Activated CD4-positive, alpha-beta T cell treated with anti-CD3 and anti-CD28 coated beads, Interleukin-2, amount 10 ng/mL, durations not matched to agents 7 days and 5 days (primary cell): ENCODE results near the gene HMGCL. TPM values are rescaled to one million over a fixed set of nuclear protein-coding genes. Genes with fewer than 3 reads are reported as not detected.
"Not testable (repeated sequence)": the region's sequence is repeated elsewhere in the genome, so short reads cannot be mapped to it uniquely, and the experiment has no call there.

Experiments
- CTCF ChIA-PET: fragments of 350-600 bp; sonication (Branson Sonifier 250); formaldehyde crosslinking; loops from one replicate; lab custom pipeline; 2021; ENCODE audit warnings: antibody characterized with exemption; lab: Charles Lee
- POLR2A ChIA-PET: fragments of 350-600 bp; sonication (Branson Sonifier 250); formaldehyde crosslinking; loops from one replicate; lab custom pipeline; 2021; ENCODE audit warnings: antibody characterized with exemption; lab: Charles Lee
- DNase-seq: peaks from one replicate; pipeline ENCODE4 v3.0.0-alpha.2; 2020
- H3K27ac Mint-ChIP-seq: one replicate; pipeline ENCODE4 v1.8.0; 2021; ENCODE audit warnings: mild to moderate bottlenecking, moderate library complexity, mixed read lengths
- H3K27me3 Mint-ChIP-seq: one replicate; pipeline ENCODE4 v1.8.0; 2021; ENCODE audit warnings: mixed read lengths
- H3K36me3 Mint-ChIP-seq: one replicate; pipeline ENCODE4 v1.8.0; 2021; ENCODE audit warnings: low read depth, mixed read lengths
- H3K4me1 Mint-ChIP-seq: one replicate; pipeline ENCODE4 v1.8.0; 2021; ENCODE audit warnings: mixed read lengths
- H3K4me3 Mint-ChIP-seq: one replicate; pipeline ENCODE4 v1.8.0; 2021; ENCODE audit warnings: mild to moderate bottlenecking, moderate library complexity, mixed read lengths
- H3K9me3 Mint-ChIP-seq: one replicate; pipeline ENCODE4 v1.8.0; 2021; ENCODE audit warnings: mixed read lengths
- total RNA-seq, 2 experiments: library from RNA; stranded (reverse); gene quantifications; one replicate each; pipeline ENCODE4 v1.2.3, GENCODE V29; 2021

HMGCL gene
- total RNA-seq, 2 experiments from 2014 or later = 22.1 to 25.2 TPM

GRCh38 chr1:23795676-23796465, 29.4 kb downstream of the HMGCL start:
- no peak for DNase-seq
- ChIA-PET POLR2A (interaction anchor here (0.6 kb wide), 1 partner anchor 61 kb away, joined by 4 read pairs; no protein-coding TSS in a partner anchor), CTCF (interaction anchor here (1.8 kb wide), 1 partner anchor 12 kb away, joined by 3 read pairs; no protein-coding TSS in a partner anchor)
- no peak overlapping the region for H3K4me3 Mint-ChIP-seq
- H3K36me3 Mint-ChIP-seq = peaks cover 17% of the 10 kb centered on the region
- H3K9me3 Mint-ChIP-seq = no peaks in the 10 kb centered on the region
- no peaks in the 10 kb centered on the region for H3K27me3 Mint-ChIP-seq
- H3K4me1 Mint-ChIP-seq = peaks cover 27% of the 10 kb centered on the region
- peak overlapping the region; percentile 31 for H3K27ac Mint-ChIP-seq

GRCh38 chr1:23794732-23795182, 30.5 kb downstream of the HMGCL start:
- H3K4me3 Mint-ChIP-seq, H3K27me3 Mint-ChIP-seq, DNase-seq, H3K27ac Mint-ChIP-seq, POLR2A ChIA-PET, H3K9me3 Mint-ChIP-seq: not testable (repeated sequence)
- peaks cover 34% of the 10 kb centered on the region for H3K4me1 Mint-ChIP-seq
- CTCF ChIA-PET = interaction anchor here (1.2 to 1.8 kb wide), 3 partner anchors 11 to 29 kb away, joined by 3 to 4 read pairs (median 3); partner anchors contain the start of gene PITHD1
- peaks cover 18% of the 10 kb centered on the region for H3K36me3 Mint-ChIP-seq

- POLR2A ChIA-PET = no interaction called here
- DNase-seq = no peak
- CTCF ChIA-PET = interaction anchor here (1.0 to 1.8 kb wide), 4 partner anchors 11 to 30 kb away, joined by 3 to 4 read pairs (median 3); partner anchors contain the start of gene PITHD1
- Mint-ChIP-seq H3K36me3 (peaks cover 20% of the 10 kb centered on the region), H3K27ac (no peak overlapping the region), H3K27me3 (no peaks in the 10 kb centered on the region), H3K9me3 (no peaks in the 10 kb centered on the region), H3K4me1 (peaks cover 30% of the 10 kb centered on the region), H3K4me3 (no peak overlapping the region)
Measured at GRCh38 chr1:23793861-23794731, 31.1 kb downstream of the HMGCL start.

GRCh38 chr1:23793018-23793781, 32.0 kb downstream of the HMGCL start:
- CTCF ChIA-PET = interaction anchor here (1.0 to 1.2 kb wide), 2 partner anchors 15 to 17 kb away, joined by 3 read pairs; partner anchors contain the start of gene PITHD1
- POLR2A ChIA-PET = no interaction called here
- peak; percentile 43 for DNase-seq
- H3K4me1 Mint-ChIP-seq = peaks cover 29% of the 10 kb centered on the region
- no peak overlapping the region for H3K27ac Mint-ChIP-seq
- no peaks in the 10 kb centered on the region for H3K9me3 Mint-ChIP-seq
- peak overlapping the region; percentile 44 for H3K4me3 Mint-ChIP-seq
- no peaks in the 10 kb centered on the region for H3K27me3 Mint-ChIP-seq
- H3K36me3 Mint-ChIP-seq = peaks cover 26% of the 10 kb centered on the region

GRCh38 chr1:23792151-23792945, 32.9 kb downstream of the HMGCL start:
- Mint-ChIP-seq H3K27ac (peak overlapping the region; percentile 98), H3K4me1 (peaks cover 29% of the 10 kb centered on the region), H3K9me3 (no peaks in the 10 kb centered on the region), H3K27me3 (no peaks in the 10 kb centered on the region), H3K4me3 (peak overlapping the region; percentile 99), H3K36me3 (peaks cover 29% of the 10 kb centered on the region)
- CTCF ChIA-PET = interaction anchor here (1.1 to 1.5 kb wide), 3 partner anchors 15 to 253 kb away, joined by 3 to 9 read pairs (median 4); partner anchors contain the start of gene PITHD1
- no peak for DNase-seq
- POLR2A ChIA-PET = interaction anchor here (1.5 kb wide), 1 partner anchor 15 kb away, joined by 3 read pairs; the partner anchor contains the start of gene PITHD1

GRCh38 chr1:23791516-23792047, 33.6 kb downstream of the HMGCL start:
- H3K27ac Mint-ChIP-seq = peak overlapping the region; percentile 98
- peaks cover 29% of the 10 kb centered on the region for H3K4me1 Mint-ChIP-seq
- H3K36me3 Mint-ChIP-seq = peaks cover 34% of the 10 kb centered on the region
- POLR2A ChIA-PET = interaction anchor here (1.5 kb wide), 1 partner anchor 14 kb away, joined by 3 read pairs; the partner anchor contains the start of gene PITHD1
- H3K4me3 Mint-ChIP-seq = peak overlapping the region; percentile 99
- H3K27me3 Mint-ChIP-seq = no peaks in the 10 kb centered on the region
- CTCF ChIA-PET = interaction anchor here (1.1 to 1.5 kb wide), 4 partner anchors 11 to 252 kb away, joined by 3 to 9 read pairs (median 4); partner anchors contain the start of gene PITHD1
- peak; percentile 40 for DNase-seq
- H3K9me3 Mint-ChIP-seq = no peaks in the 10 kb centered on the region

GRCh38 chr1:23790696-23791515, 34.3 kb downstream of the HMGCL start, which contains the start of gene LYPLA2:
TSS of gene LYPLA2 (plus strand) at chr1:23791145. CDS start at chr1:23792683, 1,538 bp downstream.
- CTCF ChIA-PET = interaction anchor here (0.7 to 1.5 kb wide), 7 partner anchors 12 to 251 kb away, joined by 3 to 9 read pairs (median 3); partner anchors contain the start of gene PITHD1
- Mint-ChIP-seq H3K4me1 (peaks cover 29% of the 10 kb centered on the region), H3K9me3 (no peaks in the 10 kb centered on the region), H3K27me3 (no peaks in the 10 kb centered on the region), H3K4me3 (peak within 1 kb of the TSS; percentile 99), H3K36me3 (peaks cover 38% of the 10 kb centered on the region), H3K27ac (peak within 1 kb of the TSS; percentile 98)
- POLR2A ChIA-PET = interaction anchor here (1.5 kb wide), 1 partner anchor 13 kb away, joined by 3 read pairs; the partner anchor contains the start of gene PITHD1
- DNase-seq = peak; percentile 91

GRCh38 chr1:23788695-23789094, 36.5 kb downstream of the HMGCL start:
- Mint-ChIP-seq H3K27ac (no peak overlapping the region), H3K4me1 (peaks cover 34% of the 10 kb centered on the region), H3K4me3 (no peak overlapping the region), H3K9me3 (no peaks in the 10 kb centered on the region), H3K36me3 (peaks cover 38% of the 10 kb centered on the region), H3K27me3 (no peaks in the 10 kb centered on the region)
- ChIA-PET CTCF (interaction anchor here (0.9 to 2.0 kb wide), 5 partner anchors 9 to 128 kb away, joined by 3 to 7 read pairs (median 4); no protein-coding TSS in a partner anchor), POLR2A (no interaction called here)
- no peak for DNase-seq

GRCh38 chr1:23787701-23788100, 37.5 kb downstream of the HMGCL start:
- H3K4me1 Mint-ChIP-seq = peaks cover 34% of the 10 kb centered on the region
- CTCF ChIA-PET = interaction anchor here (0.6 to 2.0 kb wide), 4 partner anchors 12 to 440 kb away, joined by 3 to 7 read pairs (median 3); no protein-coding TSS in a partner anchor

GRCh38 chr1:23784846-23785245, 40.4 kb downstream of the HMGCL start:
- Mint-ChIP-seq H3K4me1 (peaks cover 21% of the 10 kb centered on the region), H3K4me3 (no peak overlapping the region), H3K27me3 (no peaks in the 10 kb centered on the region), H3K9me3 (no peaks in the 10 kb centered on the region), H3K36me3 (peaks cover 37% of the 10 kb centered on the region), H3K27ac (no peak overlapping the region)
- POLR2A ChIA-PET = no interaction called here
- CTCF ChIA-PET = interaction anchor here (1.0 kb wide), 1 partner anchor 22 kb away, joined by 3 read pairs; no protein-coding TSS in a partner anchor
- DNase-seq = no peak

More at GRCh38 chr1:23787701-23788100, 37.5 kb downstream of the HMGCL start:
- Mint-ChIP-seq H3K27me3 (no peaks in the 10 kb centered on the region), H3K27ac (no peak overlapping the region), H3K4me3 (no peak overlapping the region), H3K9me3 (no peaks in the 10 kb centered on the region), H3K36me3 (peaks cover 38% of the 10 kb centered on the region)
- POLR2A ChIA-PET = no interaction called here
- DNase-seq = no peak
